Measurements from ENCODE around the gene CACNA1A. TPM values are rescaled to one million over a fixed set of nuclear protein-coding genes. Genes with fewer than 3 reads are reported as not detected.
"Not testable (repeated sequence)": the region's sequence is repeated elsewhere in the genome, so short reads cannot be mapped to it uniquely, and the experiment has no call there.

The CACNA1A gene
- total RNA-seq, 2 donors from 2014 or later = 0.77 TPM; not detected in 1

DNA sequence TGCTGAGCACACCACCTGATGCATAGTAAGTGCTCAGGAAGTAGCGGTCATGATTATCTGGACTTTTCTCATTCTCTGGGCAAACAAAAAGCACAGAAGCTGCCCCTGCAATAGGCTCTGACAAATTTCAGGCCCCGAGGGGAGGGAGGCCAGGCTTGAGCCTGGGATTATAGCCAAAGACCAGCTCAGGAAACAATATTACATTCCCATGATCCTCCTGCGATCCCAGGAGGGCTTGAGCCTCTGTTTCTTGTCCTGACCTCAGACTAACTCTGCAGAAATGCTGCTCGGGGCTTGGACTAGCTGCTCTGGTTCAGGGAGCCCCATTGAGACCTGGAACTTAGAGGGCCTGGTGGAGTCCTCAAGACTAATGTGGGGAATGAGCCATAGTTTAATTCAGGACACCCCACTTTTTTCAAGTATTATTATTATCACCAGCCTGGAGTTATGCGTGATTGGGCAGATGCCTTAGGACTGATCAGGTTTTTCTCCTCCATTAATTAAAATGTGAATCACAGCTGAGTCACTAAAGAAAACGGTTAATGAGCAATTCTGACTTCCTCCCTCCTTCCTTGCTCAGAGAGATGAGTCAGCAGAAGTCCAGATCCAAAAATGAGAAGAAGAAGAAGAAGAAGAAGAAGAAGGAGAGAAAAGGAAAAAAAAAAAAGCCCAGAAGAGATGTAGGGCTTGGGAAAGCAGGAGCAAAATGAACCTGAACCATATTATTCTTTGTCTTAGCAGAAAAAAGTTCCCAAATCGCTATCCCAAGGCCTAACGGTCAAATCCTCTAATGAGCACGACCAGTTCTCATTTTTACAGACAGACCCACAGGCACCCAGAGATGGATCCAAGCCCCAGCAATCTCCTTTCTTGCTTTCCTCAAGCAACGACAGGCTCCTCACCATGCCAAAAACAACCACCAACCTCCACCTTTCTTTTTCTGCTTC, 107.2 kb downstream of the CACNA1A start:
- no peak overlapping the region for H3K27ac Mint-ChIP-seq
- ATAC-seq (no peak), DNase-seq (no peak)
- H3K36me3 Mint-ChIP-seq (ENCODE audit: low read depth) = peaks cover 2% of the 10 kb centered on the region
- peaks cover 61% of the 10 kb centered on the region for H3K27me3 Mint-ChIP-seq
- no peaks in the 10 kb centered on the region for H3K4me1 Mint-ChIP-seq
- no peaks in the 10 kb centered on the region for H3K9me3 ChIP-seq (ENCODE audit: control insufficient read depth, low read length, poor library complexity, severe bottlenecking)
- no peak overlapping the region for H3K4me3 Mint-ChIP-seq

DNA sequence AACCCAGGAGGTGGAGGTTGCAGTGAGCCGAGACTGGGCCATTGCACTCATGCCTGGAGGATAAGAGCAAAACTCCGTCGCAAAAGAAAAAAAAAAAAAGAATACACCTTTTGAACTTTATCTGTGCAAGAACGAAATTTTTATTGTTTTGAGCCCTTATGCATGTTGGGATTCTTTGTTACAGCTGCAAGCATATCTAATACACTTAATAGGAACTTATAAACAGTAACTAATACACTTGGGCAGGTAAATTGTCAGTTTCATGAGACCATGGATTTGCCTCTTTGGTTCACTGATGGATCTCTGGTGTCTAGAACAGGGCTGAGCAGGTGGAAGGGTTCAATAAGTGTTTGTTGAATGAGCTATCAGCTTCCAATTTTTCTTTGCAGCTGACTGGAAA, 108.1 kb downstream of the CACNA1A start:
- H3K36me3 Mint-ChIP-seq (ENCODE audit: low read depth) = peaks cover 4% of the 10 kb centered on the region
- no peak overlapping the region for H3K27ac Mint-ChIP-seq
- peaks cover 63% of the 10 kb centered on the region for H3K27me3 Mint-ChIP-seq
- ATAC-seq = no peak
- no peak overlapping the region for H3K4me3 Mint-ChIP-seq
- no peak for DNase-seq
- no peaks in the 10 kb centered on the region for H3K4me1 Mint-ChIP-seq
- H3K9me3 ChIP-seq (ENCODE audit: control insufficient read depth, low read length, poor library complexity, severe bottlenecking) = no peaks in the 10 kb centered on the region

DNA sequence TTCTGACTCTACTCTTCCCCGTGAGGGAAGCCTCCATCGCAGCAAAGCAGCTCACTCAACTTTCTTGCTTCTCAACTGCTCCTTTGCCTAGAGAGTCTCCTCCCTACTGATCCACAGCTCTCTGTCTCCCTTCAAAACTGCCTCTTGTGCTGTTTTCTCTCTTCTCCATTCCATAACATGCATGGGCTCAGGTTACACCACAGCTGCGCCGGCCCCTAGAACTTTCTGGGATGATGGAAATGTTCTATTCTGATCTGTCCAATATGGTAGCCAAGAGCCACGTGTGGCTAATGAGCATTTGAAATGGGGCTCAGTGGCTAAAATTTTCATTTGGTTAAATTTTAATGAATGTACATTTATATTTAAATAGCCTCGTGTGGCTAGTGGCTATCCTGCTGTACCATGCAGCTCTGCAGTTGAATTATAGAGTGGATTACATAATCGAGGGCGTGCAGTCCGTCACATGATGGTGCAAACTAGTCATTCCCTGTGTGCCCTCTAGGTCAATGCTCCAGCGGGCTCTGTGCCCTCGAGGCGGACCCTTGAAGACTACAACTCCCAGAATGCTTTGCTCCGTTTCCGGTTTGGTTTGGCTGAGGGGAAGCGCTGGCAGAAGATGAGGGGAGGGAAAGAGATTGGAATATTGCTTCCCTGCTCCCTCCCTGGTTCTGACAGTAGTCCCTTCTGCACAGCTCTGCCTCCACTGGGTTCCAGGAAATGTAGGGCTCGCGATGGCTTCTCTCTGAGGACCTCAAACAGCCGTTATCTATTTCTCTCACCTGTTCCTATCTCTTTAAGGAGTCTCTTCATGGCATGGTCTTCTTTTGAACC, 109.8 kb downstream of the CACNA1A start:
- Mint-ChIP-seq H3K36me3 (ENCODE audit: low read depth) (peaks cover 4% of the 10 kb centered on the region), H3K4me3 (no peak overlapping the region), H3K4me1 (no peaks in the 10 kb centered on the region), H3K27me3 (peaks cover 66% of the 10 kb centered on the region), H3K27ac (no peak overlapping the region)
- H3K9me3 ChIP-seq (ENCODE audit: control insufficient read depth, low read length, poor library complexity, severe bottlenecking) = no peaks in the 10 kb centered on the region
- DNase-seq (no peak), ATAC-seq (no peak)

DNA sequence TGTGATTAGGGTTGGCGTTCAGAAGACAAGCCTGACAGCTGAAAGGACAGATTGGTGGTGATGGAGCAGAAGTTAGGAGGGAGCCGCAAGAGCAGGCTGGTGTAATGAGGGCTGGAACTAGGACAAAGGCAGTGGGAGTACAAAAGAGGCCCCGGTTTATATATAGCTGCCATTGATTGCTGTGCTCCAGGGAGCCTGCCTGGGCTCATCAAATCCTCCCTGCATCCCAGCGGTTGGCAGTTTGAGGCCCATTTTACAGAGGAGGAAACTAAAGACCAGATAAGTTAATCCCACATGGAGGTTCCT, 123.7 kb downstream of the CACNA1A start:
- peaks cover 19% of the 10 kb centered on the region for H3K27me3 Mint-ChIP-seq
- H3K27ac Mint-ChIP-seq = no peak overlapping the region
- DNase-seq (no peak), ATAC-seq (no peak)
- no peaks in the 10 kb centered on the region for H3K9me3 ChIP-seq (ENCODE audit: control insufficient read depth, low read length, poor library complexity, severe bottlenecking)
- peaks cover 2% of the 10 kb centered on the region for H3K36me3 Mint-ChIP-seq (ENCODE audit: low read depth)
- H3K4me3 Mint-ChIP-seq = no peak overlapping the region
- no peaks in the 10 kb centered on the region for H3K4me1 Mint-ChIP-seq

- no peak overlapping the region for H3K4me3 Mint-ChIP-seq
- H3K27me3 Mint-ChIP-seq = peaks cover 15% of the 10 kb centered on the region
- H3K9me3 ChIP-seq (ENCODE audit: control insufficient read depth, low read length, poor library complexity, severe bottlenecking) = no peaks in the 10 kb centered on the region
- H3K36me3 Mint-ChIP-seq (ENCODE audit: low read depth) = peaks cover 2% of the 10 kb centered on the region
- DNase-seq (no peak), ATAC-seq (no peak)
- no peak overlapping the region for H3K27ac Mint-ChIP-seq
- H3K4me1 Mint-ChIP-seq = no peaks in the 10 kb centered on the region
Measured at GRCh38 chr19:13381827-13382632, 124.2 kb downstream of the CACNA1A start.

GRCh38 chr19:13376537-13376936, 129.7 kb downstream of the CACNA1A start:
- H3K27ac Mint-ChIP-seq = no peak overlapping the region
- peaks cover 14% of the 10 kb centered on the region for H3K27me3 Mint-ChIP-seq
- no peak overlapping the region for H3K4me3 Mint-ChIP-seq
- no peaks in the 10 kb centered on the region for H3K4me1 Mint-ChIP-seq
- H3K36me3 Mint-ChIP-seq (ENCODE audit: low read depth) = peaks cover 2% of the 10 kb centered on the region
- no peak for DNase-seq
- no peak for ATAC-seq
- H3K9me3 ChIP-seq (ENCODE audit: control insufficient read depth, low read length, poor library complexity, severe bottlenecking) = no peaks in the 10 kb centered on the region

DNA sequence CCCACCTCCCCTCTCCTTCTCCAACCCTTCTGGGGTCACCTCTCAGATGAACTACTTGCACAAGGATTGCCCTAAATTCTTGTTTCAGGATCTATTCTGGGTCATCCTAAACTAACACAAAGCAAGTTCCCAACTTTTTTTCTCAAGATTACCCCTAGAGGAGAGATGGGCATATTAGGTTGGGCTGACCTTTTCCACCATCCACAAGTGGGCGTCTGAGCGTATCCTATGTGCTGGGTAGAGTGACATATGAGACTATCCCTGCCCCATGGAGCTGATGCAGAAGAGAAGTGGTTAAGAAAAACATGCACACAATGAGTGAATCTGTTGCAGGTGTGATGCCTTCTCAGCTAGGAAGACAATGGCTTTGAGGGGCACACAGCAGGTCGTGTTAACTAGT, 132.7 kb downstream of the CACNA1A start:
- no peaks in the 10 kb centered on the region for H3K9me3 ChIP-seq (ENCODE audit: control insufficient read depth, low read length, poor library complexity, severe bottlenecking)
- H3K27me3 Mint-ChIP-seq = peaks cover 23% of the 10 kb centered on the region
- H3K27ac Mint-ChIP-seq = no peak overlapping the region

GRCh38 chr19:13370948-13371347, 135.3 kb downstream of the CACNA1A start:
- H3K36me3 Mint-ChIP-seq (ENCODE audit: low read depth) = no peaks in the 10 kb centered on the region
- no peaks in the 10 kb centered on the region for H3K4me1 Mint-ChIP-seq
- H3K27me3 Mint-ChIP-seq = peaks cover 16% of the 10 kb centered on the region
- H3K9me3 ChIP-seq (ENCODE audit: control insufficient read depth, low read length, poor library complexity, severe bottlenecking) = no peaks in the 10 kb centered on the region
- H3K4me3 Mint-ChIP-seq = no peak overlapping the region
- ATAC-seq (no peak), DNase-seq (no peak)
- H3K27ac Mint-ChIP-seq = no peak overlapping the region

More for the DNA sequence above, 132.7 kb downstream of the CACNA1A start:
- DNase-seq (no peak), ATAC-seq (no peak)
- Mint-ChIP-seq H3K36me3 (ENCODE audit: low read depth) (no peaks in the 10 kb centered on the region), H3K4me3 (no peak overlapping the region), H3K4me1 (no peaks in the 10 kb centered on the region)

- Mint-ChIP-seq H3K4me3 (no peak overlapping the region), H3K27ac (no peak overlapping the region), H3K36me3 (ENCODE audit: low read depth) (no peaks in the 10 kb centered on the region), H3K4me1 (no peaks in the 10 kb centered on the region), H3K27me3 (peaks cover 27% of the 10 kb centered on the region)
- no peak for ATAC-seq
- no peaks in the 10 kb centered on the region for H3K9me3 ChIP-seq (ENCODE audit: control insufficient read depth, low read length, poor library complexity, severe bottlenecking)
- no peak for DNase-seq
Measured at GRCh38 chr19:13366529-13367143, 139.6 kb downstream of the CACNA1A start.

DNA sequence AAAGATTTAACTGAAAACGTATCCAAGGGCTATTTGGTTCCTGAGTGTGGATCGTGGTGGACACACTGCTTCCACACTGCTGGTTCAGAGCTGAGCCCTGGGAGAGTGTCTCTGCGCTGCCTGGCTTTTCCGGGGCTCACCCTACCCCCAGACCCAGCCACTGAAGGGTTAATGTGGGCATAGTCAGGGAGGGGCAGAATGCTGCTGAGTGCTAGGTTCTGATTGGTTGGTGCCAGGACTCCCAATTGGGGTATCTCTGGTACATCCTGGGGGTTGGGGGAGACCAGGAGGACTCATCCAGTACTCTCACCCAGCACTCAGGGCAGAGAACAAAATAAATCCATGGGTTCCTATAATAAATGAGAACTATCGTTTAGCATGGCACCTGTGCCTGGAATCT, 142.3 kb downstream of the CACNA1A start:
- Mint-ChIP-seq H3K4me1 (no peaks in the 10 kb centered on the region), H3K36me3 (ENCODE audit: low read depth) (no peaks in the 10 kb centered on the region), H3K4me3 (no peak overlapping the region), H3K27me3 (peaks cover 23% of the 10 kb centered on the region), H3K27ac (no peak overlapping the region)
- DNase-seq (no peak), ATAC-seq (no peak)
- no peaks in the 10 kb centered on the region for H3K9me3 ChIP-seq (ENCODE audit: control insufficient read depth, low read length, poor library complexity, severe bottlenecking)

DNA sequence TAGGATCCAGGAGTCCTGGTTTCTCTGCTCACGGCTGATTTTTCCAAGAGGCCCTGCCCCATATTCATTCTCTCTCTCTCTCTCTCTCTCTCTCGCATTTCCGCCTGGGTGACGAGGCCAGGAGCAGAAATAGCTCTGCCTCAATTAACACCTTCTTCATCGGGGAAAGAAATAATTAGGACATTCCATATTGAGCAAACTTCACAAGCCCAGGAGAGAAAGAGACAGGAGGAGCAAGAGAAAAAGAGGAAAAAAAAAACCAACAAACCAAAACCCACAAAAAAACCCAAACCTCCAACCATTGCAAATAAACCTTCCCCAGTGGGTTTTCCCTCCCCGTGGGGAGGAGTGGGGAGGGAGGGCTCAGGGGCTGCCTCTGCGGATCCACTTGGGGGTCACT, 143.0 kb downstream of the CACNA1A start:
- Mint-ChIP-seq H3K36me3 (ENCODE audit: low read depth) (no peaks in the 10 kb centered on the region), H3K27ac (no peak overlapping the region), H3K4me3 (no peak overlapping the region), H3K27me3 (peaks cover 25% of the 10 kb centered on the region), H3K4me1 (no peaks in the 10 kb centered on the region)
- ATAC-seq = no peak
- no peaks in the 10 kb centered on the region for H3K9me3 ChIP-seq (ENCODE audit: control insufficient read depth, low read length, poor library complexity, severe bottlenecking)
- DNase-seq = no peak

DNA sequence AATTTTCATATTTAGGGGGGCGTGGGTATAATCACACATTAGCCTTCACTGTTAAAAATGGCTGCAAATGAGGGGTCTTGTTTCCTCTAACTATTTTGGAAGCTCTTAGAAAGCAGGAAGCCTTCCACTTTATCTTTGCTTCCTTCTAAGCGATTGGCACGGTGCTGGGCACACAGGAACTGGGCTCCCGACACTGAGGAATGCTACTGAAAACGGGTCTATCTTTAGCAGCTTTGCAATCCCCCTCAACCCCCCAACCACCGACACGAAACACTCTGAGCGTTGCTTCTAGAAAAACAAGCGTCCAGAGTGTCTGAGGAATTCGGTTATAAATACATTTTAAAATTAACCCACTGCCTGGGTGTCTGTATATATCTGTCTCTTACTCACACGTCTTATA, 143.6 kb downstream of the CACNA1A start:
- no peaks in the 10 kb centered on the region for H3K9me3 ChIP-seq (ENCODE audit: control insufficient read depth, low read length, poor library complexity, severe bottlenecking)
- H3K27ac Mint-ChIP-seq = no peak overlapping the region
- ATAC-seq (no peak), DNase-seq (no peak)
- no peaks in the 10 kb centered on the region for H3K36me3 Mint-ChIP-seq (ENCODE audit: low read depth)
- H3K4me1 Mint-ChIP-seq = no peaks in the 10 kb centered on the region
- H3K4me3 Mint-ChIP-seq = no peak overlapping the region
- H3K27me3 Mint-ChIP-seq = peaks cover 31% of the 10 kb centered on the region

DNA sequence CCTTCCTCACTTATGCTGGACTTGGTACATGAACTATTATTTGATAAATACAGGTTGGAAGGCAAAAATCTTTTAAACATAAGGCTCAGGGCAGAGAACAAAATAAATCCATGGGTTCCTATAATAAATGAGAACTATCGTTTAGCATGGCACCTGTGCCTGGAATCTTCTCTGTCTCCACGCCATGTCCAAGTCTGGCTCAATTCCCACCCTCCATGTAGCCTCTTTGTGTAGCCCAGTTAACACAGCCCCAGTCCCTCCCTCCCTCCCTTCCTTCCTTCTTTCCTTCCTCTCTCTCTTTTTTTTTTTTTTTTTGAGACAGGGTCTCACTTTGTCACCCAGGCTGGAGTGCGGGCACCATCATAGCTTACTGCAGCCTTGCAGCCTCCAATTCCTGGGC, 144.6 kb downstream of the CACNA1A start:
- not testable (repeated sequence) for H3K4me1 Mint-ChIP-seq; H3K27ac Mint-ChIP-seq; H3K36me3 Mint-ChIP-seq (ENCODE audit: low read depth); H3K4me3 Mint-ChIP-seq; H3K9me3 ChIP-seq (ENCODE audit: control insufficient read depth, low read length, poor library complexity, severe bottlenecking); ATAC-seq; DNase-seq
- peaks cover 37% of the 10 kb centered on the region for H3K27me3 Mint-ChIP-seq
